T-helper 1 cell treated with Interleukin-12 subunit alpha and Interleukin-12 subunit beta and Interleukin-4 antibody, amounts not matched to agents 30 ng/mL and 1 ng/mL, for 36 hours (primary cell): ENCODE data around the gene ZBED1. TPM values are rescaled to one million over a fixed set of nuclear protein-coding genes. Genes with fewer than 3 reads are reported as not detected.
"Not testable (repeated sequence)": the region's sequence is repeated elsewhere in the genome, so short reads cannot be mapped to it uniquely, and the experiment has no call there.

Experiments used
- intact Hi-C: fragments of 100-400 bp; cut with micrococcal nuclease; formaldehyde crosslinking; loops from one replicate; pipeline ENCODE4 v1.15.1; 2024
- total RNA-seq: library from RNA; stranded (reverse); gene quantifications from 2 replicates; pipeline ENCODE4 v1.2.3, GENCODE V29; 2022

ZBED1 gene
- total RNA-seq, 1 donor from 2014 or later = 42.0 TPM

- intact Hi-C loops = not testable (repeated sequence)
Observed at GRCh38 chrX:2477313-2477712, 23.5 kb downstream of the ZBED1 start.

GRCh38 chrX:2474963-2475726 lies 25.6 kb downstream of the ZBED1 start:
- intact Hi-C loops = no loop called here

- intact Hi-C loops = no loop called here
Observed at GRCh38 chrX:2474280-2474962, 26.4 kb downstream of the ZBED1 start.

GRCh38 chrX:2473064-2473463 lies 27.7 kb downstream of the ZBED1 start:
- intact Hi-C loops = not testable (repeated sequence)

GRCh38 chrX:2471641-2472040 lies 29.1 kb downstream of the ZBED1 start:
- intact Hi-C loops = no loop called here

- intact Hi-C loops = not testable (repeated sequence)
Observed at GRCh38 chrX:2471126-2471525, 29.6 kb downstream of the ZBED1 start.

- intact Hi-C loops = not testable (repeated sequence)
Observed at GRCh38 chrX:2469852-2470251, 30.9 kb downstream of the ZBED1 start.

- intact Hi-C loops = no loop called here
Observed at GRCh38 chrX:2469196-2469685, 31.5 kb downstream of the ZBED1 start.

- intact Hi-C loops = no loop called here
Observed at GRCh38 chrX:2468261-2469195, 32.2 kb downstream of the ZBED1 start.

GRCh38 chrX:2466876-2467656 lies 33.7 kb downstream of the ZBED1 start:
- intact Hi-C loops = no loop called here

- intact Hi-C loops = no loop called here
Observed at GRCh38 chrX:2464677-2465166, 36.1 kb downstream of the ZBED1 start.

GRCh38 chrX:2463973-2464676 lies 36.7 kb downstream of the ZBED1 start:
- intact Hi-C loops = no loop called here

GRCh38 chrX:2463481-2463880 lies 37.3 kb downstream of the ZBED1 start:
- intact Hi-C loops = not testable (repeated sequence)

- intact Hi-C loops = no loop called here
Observed at GRCh38 chrX:2462780-2463179, 38.0 kb downstream of the ZBED1 start.

GRCh38 chrX:2462074-2462473 lies 38.7 kb downstream of the ZBED1 start:
- intact Hi-C loops = no loop called here

- intact Hi-C loops = no loop called here
Observed at GRCh38 chrX:2461711-2462016, 39.1 kb downstream of the ZBED1 start.

- intact Hi-C loops = not testable (repeated sequence)
Observed at GRCh38 chrX:2460821-2461710, 39.7 kb downstream of the ZBED1 start.

GRCh38 chrX:2460048-2460447 lies 40.7 kb downstream of the ZBED1 start:
- intact Hi-C loops = not testable (repeated sequence)

- intact Hi-C loops = no loop called here
Observed at GRCh38 chrX:2458309-2458708, 42.5 kb downstream of the ZBED1 start.
